Type B pancreatic cell (in vitro differentiated cells): ENCODE results near the gene KRTAP9-1. TPM values are rescaled to one million over a fixed set of nuclear protein-coding genes. Genes with fewer than 3 reads are reported as not detected.
"Not testable (repeated sequence)": the region's sequence is repeated elsewhere in the genome, so short reads cannot be mapped to it uniquely, and the experiment has no call there.

Experiments
- DNase-seq: peaks from one replicate; pipeline ENCODE4 v3.0.0; 2021; ENCODE audit warnings: mixed read lengths; ENCODE audit not compliant: unreplicated experiment; ENCODE audit errors: extremely low spot score
- H3K27ac Mint-ChIP-seq: 2 replicates; pipeline ENCODE4 v1.8.0; 2021; ENCODE audit warnings: mild to moderate bottlenecking, mixed read lengths
- H3K27me3 Mint-ChIP-seq: 2 replicates; pipeline ENCODE4 v1.8.0; 2021; ENCODE audit warnings: mixed read lengths
- H3K36me3 Mint-ChIP-seq: 2 replicates; pipeline ENCODE4 v1.8.0; 2021; ENCODE audit warnings: mixed read lengths
- H3K4me1 Mint-ChIP-seq: one replicate; pipeline ENCODE4 v1.8.0; 2021; ENCODE audit warnings: mixed read lengths; ENCODE audit not compliant: unreplicated experiment
- H3K4me3 Mint-ChIP-seq: 2 replicates; pipeline ENCODE4 v1.8.0; 2021; ENCODE audit warnings: mild to moderate bottlenecking, mixed read lengths
- H3K9me3 Mint-ChIP-seq: 2 replicates; pipeline ENCODE4 v1.8.0; 2021; ENCODE audit warnings: mixed read lengths
- CTCF ChIP-seq: fragments of 200-600 bp; sonication (generic); conservative IDR thresholded peaks from 2 replicates; pipeline ENCODE4 v1.5.0; 2021; ENCODE audit warnings: antibody characterized with exemption, mild to moderate bottlenecking
- total RNA-seq: library from RNA; stranded (reverse); gene quantifications from 2 replicates; pipeline ENCODE4 v1.2.1, GENCODE V29; 2021; ENCODE audit warnings: low replicate concordance

Gene KRTAP9-1
- total RNA-seq, 1 donor from 2014 or later = not detected

- H3K27ac Mint-ChIP-seq = no peak overlapping the region
- no peaks in the 10 kb centered on the region for H3K36me3 Mint-ChIP-seq
- peaks cover 27% of the 10 kb centered on the region for H3K27me3 Mint-ChIP-seq
- no peak overlapping the region for H3K4me3 Mint-ChIP-seq
- peaks cover 5% of the 10 kb centered on the region for H3K9me3 Mint-ChIP-seq
- TF ChIP-seq CTCF = no peak
- no peak for DNase-seq
- no peaks in the 10 kb centered on the region for H3K4me1 Mint-ChIP-seq
Observed at GRCh38 chr17:41230094-41230493, 40.4 kb downstream of the KRTAP9-1 start.

- H3K9me3 Mint-ChIP-seq = peaks cover 9% of the 10 kb centered on the region
- no peak overlapping the region for H3K4me3 Mint-ChIP-seq
- peaks cover 32% of the 10 kb centered on the region for H3K27me3 Mint-ChIP-seq
- no peak overlapping the region for H3K27ac Mint-ChIP-seq
- no peaks in the 10 kb centered on the region for H3K36me3 Mint-ChIP-seq
- no peak for DNase-seq
- no peaks in the 10 kb centered on the region for H3K4me1 Mint-ChIP-seq
- TF ChIP-seq CTCF = no peak
Observed at GRCh38 chr17:41231731-41232130, 42.0 kb downstream of the KRTAP9-1 start.

GRCh38 chr17:41232399-41233105 is 42.9 kb downstream of the KRTAP9-1 start, which contains the start of gene KRTAP9-3:
TSS of gene KRTAP9-3 (plus strand) at chr17:41232449. CDS start at chr17:41232502, 53 bp downstream.
- not testable (repeated sequence) for H3K36me3 Mint-ChIP-seq, H3K9me3 Mint-ChIP-seq, H3K4me1 Mint-ChIP-seq, H3K27ac Mint-ChIP-seq, DNase-seq, H3K4me3 Mint-ChIP-seq
- peaks cover 32% of the 10 kb centered on the region for H3K27me3 Mint-ChIP-seq

- H3K36me3 Mint-ChIP-seq, DNase-seq, H3K4me1 Mint-ChIP-seq, H3K4me3 Mint-ChIP-seq, H3K9me3 Mint-ChIP-seq, H3K27ac Mint-ChIP-seq: not testable (repeated sequence)
- peaks cover 22% of the 10 kb centered on the region for H3K27me3 Mint-ChIP-seq
Observed at GRCh38 chr17:41237116-41237515, 47.4 kb downstream of the KRTAP9-1 start.

GRCh38 chr17:41237949-41238437 is 48.3 kb downstream of the KRTAP9-1 start, which contains the start of gene KRTAP9-8:
TSS of gene KRTAP9-8 (plus strand) at chr17:41237999. CDS start at chr17:41238052, 53 bp downstream.
- DNase-seq, H3K36me3 Mint-ChIP-seq, H3K9me3 Mint-ChIP-seq, H3K4me3 Mint-ChIP-seq, H3K4me1 Mint-ChIP-seq, H3K27ac Mint-ChIP-seq: not testable (repeated sequence)
- peaks cover 19% of the 10 kb centered on the region for H3K27me3 Mint-ChIP-seq

Other genes starting within 250 kb of the KRTAP9-1 start
- gene KRT39, start 222.9 kb upstream of the KRTAP9-1 start, total RNA-seq = 0.70 and 1.0 TPM in 2 replicates
- 2.3 and 5.5 TPM in 2 replicates for gene KRT40, start 205.6 kb upstream of the KRTAP9-1 start, total RNA-seq
- gene KRTAP3-3, start 195.7 kb upstream of the KRTAP9-1 start, total RNA-seq = not detected in 2 replicates
- gene KRTAP3-2, start 190.0 kb upstream of the KRTAP9-1 start, total RNA-seq = not detected in 2 replicates
- gene KRTAP3-1, start 180.8 kb upstream of the KRTAP9-1 start, total RNA-seq = 1.7 TPM in 1 of 2 replicates, not detected in the other
- not detected in 2 replicates for gene KRTAP1-5, start 162.7 kb upstream of the KRTAP9-1 start, total RNA-seq
- not detected in 2 replicates for gene KRTAP1-4, start 159.7 kb upstream of the KRTAP9-1 start, total RNA-seq
- not detected in 2 replicates for gene KRTAP1-3, start 155.0 kb upstream of the KRTAP9-1 start, total RNA-seq
- gene KRTAP1-1, start 148.4 kb upstream of the KRTAP9-1 start, total RNA-seq = not detected in 2 replicates
- not detected in 2 replicates for gene KRTAP2-1, start 142.6 kb upstream of the KRTAP9-1 start, total RNA-seq
- gene KRTAP2-2, start 134.7 kb upstream of the KRTAP9-1 start, total RNA-seq = not detected in 2 replicates
- gene KRTAP2-3, start 129.8 kb upstream of the KRTAP9-1 start, total RNA-seq = 0.98 TPM in 1 of 2 replicates, not detected in the other
- not detected in 2 replicates for gene KRTAP2-4, start 124.0 kb upstream of the KRTAP9-1 start, total RNA-seq
- not detected in 2 replicates for gene KRTAP4-7, start 105.7 kb upstream of the KRTAP9-1 start, total RNA-seq
- gene KRTAP4-8, start 91.7 kb upstream of the KRTAP9-1 start, total RNA-seq = not detected in 2 replicates
- gene KRTAP4-16, start 87.7 kb upstream of the KRTAP9-1 start, total RNA-seq = not detected in 2 replicates
- not detected in 2 replicates for gene KRTAP4-9, start 84.5 kb upstream of the KRTAP9-1 start, total RNA-seq
- gene KRTAP4-11, start 71.5 kb upstream of the KRTAP9-1 start, total RNA-seq = not detected in 2 replicates
- gene KRTAP4-12, start 65.7 kb upstream of the KRTAP9-1 start, total RNA-seq = not detected in 2 replicates
- gene KRTAP4-6, start 49.3 kb upstream of the KRTAP9-1 start, total RNA-seq = not detected in 2 replicates
- not detected in 2 replicates for gene KRTAP4-5, start 40.1 kb upstream of the KRTAP9-1 start, total RNA-seq
- not detected in 2 replicates for gene KRTAP4-4, start 29.1 kb upstream of the KRTAP9-1 start, total RNA-seq
- not detected in 2 replicates for gene KRTAP4-3, start 21.7 kb upstream of the KRTAP9-1 start, total RNA-seq
- gene KRTAP4-2, start 11.7 kb upstream of the KRTAP9-1 start, total RNA-seq = not detected in 2 replicates
- gene KRTAP4-1, start 5.0 kb upstream of the KRTAP9-1 start, total RNA-seq = not detected in 2 replicates
- gene KRTAP9-2, start 36.8 kb downstream of the KRTAP9-1 start, total RNA-seq = not detected in 2 replicates
- not detected in 2 replicates for gene KRTAP9-3, start 42.6 kb downstream of the KRTAP9-1 start, total RNA-seq
- gene KRTAP9-8, start 48.1 kb downstream of the KRTAP9-1 start, total RNA-seq = not detected in 2 replicates
- not detected in 2 replicates for gene KRTAP9-4, start 59.8 kb downstream of the KRTAP9-1 start, total RNA-seq
- not detected in 2 replicates for gene KRTAP9-9, start 65.5 kb downstream of the KRTAP9-1 start, total RNA-seq
- not detected in 2 replicates for gene KRTAP9-6, start 75.5 kb downstream of the KRTAP9-1 start, total RNA-seq
- not detected in 2 replicates for gene KRTAP9-7, start 85.8 kb downstream of the KRTAP9-1 start, total RNA-seq
- gene KRTAP29-1, start 113.0 kb downstream of the KRTAP9-1 start, total RNA-seq = not detected in 2 replicates
- not detected in 2 replicates for gene KRTAP16-1, start 119.4 kb downstream of the KRTAP9-1 start, total RNA-seq
- not detected in 2 replicates for gene KRTAP17-1, start 125.8 kb downstream of the KRTAP9-1 start, total RNA-seq
- 0.24 and 1.9 TPM in 2 replicates for gene KRT33A, start 160.9 kb downstream of the KRTAP9-1 start, total RNA-seq
- not detected in 2 replicates for gene KRT33B, start 179.9 kb downstream of the KRTAP9-1 start, total RNA-seq
- gene KRT34, start 192.4 kb downstream of the KRTAP9-1 start, total RNA-seq = not detected in 2 replicates
- gene KRT31, start 207.7 kb downstream of the KRTAP9-1 start, total RNA-seq = 0.79 TPM in 1 of 2 replicates, not detected in the other
- gene KRT37, start 234.7 kb downstream of the KRTAP9-1 start, total RNA-seq = not detected in 2 replicates